Activated T-helper 2 cell treated with anti-CD3 and anti-CD28 coated beads, Interferon-gamma antibody, Interleukin-2, Interleukin-4, amounts not matched to agents 10 μg/mL and 5 μg/mL and 100 μg/mL, durations not matched to agents 14 hours and 24 hours and 36 hours (primary cell): ENCODE measurements around the gene CEACAM18. TPM values are rescaled to one million over a fixed set of nuclear protein-coding genes. Genes with fewer than 3 reads are reported as not detected.
"Not testable (repeated sequence)": the region's sequence is repeated elsewhere in the genome, so short reads cannot be mapped to it uniquely, and the experiment has no call there.

Source experiments
- DNase-seq: peaks from one replicate; pipeline ENCODE4 v3.0.0; 2021; ENCODE audit warnings: low spot score
- H3K27ac Mint-ChIP-seq: one replicate; pipeline ENCODE4 v1.8.0; 2021; ENCODE audit warnings: mixed read lengths
- H3K27me3 Mint-ChIP-seq: one replicate; pipeline ENCODE4 v1.8.0; 2021; ENCODE audit warnings: low read depth, mixed read lengths
- H3K36me3 Mint-ChIP-seq: one replicate; pipeline ENCODE4 v1.8.0; 2021; ENCODE audit warnings: low read depth, mixed read lengths
- H3K4me1 Mint-ChIP-seq: one replicate; pipeline ENCODE4 v1.8.0; 2021; ENCODE audit warnings: low read depth, mixed read lengths
- H3K4me3 Mint-ChIP-seq: one replicate; pipeline ENCODE4 v1.8.0; 2021; ENCODE audit warnings: low read depth, mild to moderate bottlenecking, moderate library complexity, mixed read lengths
- H3K9me3 Mint-ChIP-seq: one replicate; pipeline ENCODE4 v1.8.0; 2021; ENCODE audit warnings: mixed read lengths
- intact Hi-C: fragments of 100-400 bp; cut with micrococcal nuclease; formaldehyde crosslinking; loops from one replicate; pipeline ENCODE4 v1.15.1; 2023
- total RNA-seq: library from RNA; stranded (reverse); gene quantifications from 2 replicates; pipeline ENCODE4 v1.2.3, GENCODE V29; 2022

Gene CEACAM18
- not detected in 2 replicates for total RNA-seq

DNA sequence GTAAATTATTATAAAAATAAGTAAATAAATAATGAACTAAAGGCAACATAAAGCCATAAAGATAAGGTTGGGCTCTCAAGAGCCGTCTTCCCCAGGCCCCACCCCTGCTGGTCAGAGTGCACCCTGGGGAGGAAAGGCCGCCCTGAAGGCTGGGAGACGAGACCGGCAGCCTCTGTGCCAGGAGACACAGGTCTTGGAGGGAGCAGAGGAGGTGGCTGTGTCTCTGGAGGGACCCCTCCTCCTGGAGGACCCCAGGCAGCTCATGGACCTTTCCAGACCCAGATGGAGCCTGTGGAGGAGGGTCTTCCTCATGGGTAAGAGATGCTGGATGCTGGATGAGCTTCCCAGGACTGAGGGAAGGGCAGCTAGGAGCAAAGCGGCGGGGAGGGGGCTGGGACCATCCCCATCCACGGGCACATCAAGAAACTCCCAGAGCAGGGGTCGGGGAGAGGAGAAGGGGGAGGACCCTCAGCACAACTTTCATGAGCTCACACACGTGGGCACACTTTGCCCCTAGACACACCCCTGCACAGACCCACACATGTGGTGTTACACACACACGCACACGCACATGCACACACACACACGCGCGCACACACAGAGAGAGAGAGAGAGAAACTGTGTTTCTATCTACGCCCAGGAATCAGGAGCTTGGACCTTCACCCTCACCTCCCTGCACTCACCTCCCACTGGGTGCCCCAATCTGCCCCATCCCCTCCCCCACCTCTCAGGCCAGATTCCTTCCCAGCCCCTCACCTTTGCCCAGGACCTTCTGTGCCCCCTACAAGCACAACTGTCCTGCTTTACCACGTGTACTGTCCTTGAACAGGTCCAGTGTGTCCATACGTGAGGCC is at the start of gene CEACAM18:
Gene CEACAM18 (plus strand): TSS at position 159 of the 854 bp plus-strand sequence.
- Mint-ChIP-seq H3K27me3 (no peaks in the 10 kb centered on the region), H3K27ac (peak within 1 kb of the TSS; percentile 17), H3K4me3 (no peak within 1 kb of the TSS), H3K9me3 (no peaks in the 10 kb centered on the region), H3K4me1 (peaks cover 30% of the 10 kb centered on the region), H3K36me3 (no peaks in the 10 kb centered on the region)
- DNase-seq, result no peak
- intact Hi-C loops, result no loop called here

DNA sequence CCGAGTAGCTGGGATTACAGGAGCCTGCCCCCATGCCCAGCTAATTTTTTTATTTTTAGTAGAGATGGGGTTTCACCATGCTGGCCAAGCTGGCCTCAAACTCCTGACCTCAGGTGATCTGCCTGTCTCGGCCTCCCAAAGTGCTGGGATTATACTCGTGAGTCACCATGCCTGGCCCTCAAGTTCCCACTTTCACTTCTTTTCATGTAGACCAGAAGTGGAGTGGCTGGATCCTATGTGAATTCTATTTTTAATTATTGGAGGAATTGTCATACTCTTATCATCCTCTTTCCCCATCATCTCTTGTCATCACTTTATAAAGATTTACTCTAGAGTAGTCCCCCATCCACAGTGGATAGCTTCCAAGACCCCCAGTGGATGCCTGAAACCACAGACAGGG is 48.1 kb upstream of the CEACAM18 start:
- Mint-ChIP-seq H3K36me3 (no peaks in the 10 kb centered on the region), H3K4me3 (no peak overlapping the region), H3K27me3 (no peaks in the 10 kb centered on the region), H3K9me3 (no peaks in the 10 kb centered on the region), H3K27ac (no peak overlapping the region), H3K4me1 (peaks cover 2% of the 10 kb centered on the region)
- no peak for DNase-seq
- intact Hi-C loops, result no loop called here

DNA sequence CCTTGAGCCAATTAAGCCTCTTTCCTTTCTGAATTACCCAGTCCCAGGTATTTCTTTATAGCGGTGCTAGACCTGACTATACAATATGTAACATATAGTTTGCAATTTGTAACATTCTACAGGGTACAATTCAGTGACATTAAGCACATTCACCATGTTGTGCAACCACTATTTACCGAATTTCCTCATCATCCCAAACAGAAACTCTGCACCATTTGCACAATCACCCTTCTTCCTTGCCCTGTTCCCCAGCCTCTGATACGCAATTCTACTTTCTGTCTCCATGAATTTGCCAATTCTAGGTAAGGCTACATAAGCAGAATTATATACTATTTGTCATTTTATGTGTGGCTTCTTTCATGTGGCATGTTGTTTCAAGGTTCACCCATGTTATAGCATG is 47.2 kb upstream of the CEACAM18 start:
- Mint-ChIP-seq H3K4me3 (no peak overlapping the region), H3K27me3 (no peaks in the 10 kb centered on the region), H3K9me3 (no peaks in the 10 kb centered on the region), H3K36me3 (no peaks in the 10 kb centered on the region), H3K4me1 (peaks cover 2% of the 10 kb centered on the region), H3K27ac (no peak overlapping the region)
- intact Hi-C loops, result no loop called here
- DNase-seq, result no peak

DNA sequence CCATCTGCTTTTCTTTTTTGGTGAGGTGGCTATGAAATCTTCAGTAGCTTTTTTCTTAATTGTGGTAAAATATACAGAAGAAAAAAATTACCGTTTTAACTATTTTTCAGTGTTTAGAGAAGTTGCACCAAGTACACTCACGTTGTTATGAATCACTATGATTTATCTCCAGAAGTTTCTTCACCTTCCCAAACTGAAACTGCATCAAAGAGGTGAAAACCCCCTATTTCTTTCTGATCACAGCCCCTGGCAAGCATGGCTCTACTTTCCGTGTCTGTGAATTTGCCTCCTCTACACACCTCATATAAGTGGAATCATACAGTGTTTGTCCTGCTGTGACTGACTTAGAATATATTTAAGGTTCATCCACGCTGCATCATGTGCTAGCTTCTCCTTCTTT is 45.3 kb upstream of the CEACAM18 start:
- Mint-ChIP-seq H3K36me3 (no peaks in the 10 kb centered on the region), H3K27ac (no peak overlapping the region), H3K9me3 (no peaks in the 10 kb centered on the region), H3K4me1 (peaks cover 3% of the 10 kb centered on the region), H3K4me3 (no peak overlapping the region), H3K27me3 (no peaks in the 10 kb centered on the region)
- intact Hi-C loops, result no loop called here
- no peak for DNase-seq

DNA sequence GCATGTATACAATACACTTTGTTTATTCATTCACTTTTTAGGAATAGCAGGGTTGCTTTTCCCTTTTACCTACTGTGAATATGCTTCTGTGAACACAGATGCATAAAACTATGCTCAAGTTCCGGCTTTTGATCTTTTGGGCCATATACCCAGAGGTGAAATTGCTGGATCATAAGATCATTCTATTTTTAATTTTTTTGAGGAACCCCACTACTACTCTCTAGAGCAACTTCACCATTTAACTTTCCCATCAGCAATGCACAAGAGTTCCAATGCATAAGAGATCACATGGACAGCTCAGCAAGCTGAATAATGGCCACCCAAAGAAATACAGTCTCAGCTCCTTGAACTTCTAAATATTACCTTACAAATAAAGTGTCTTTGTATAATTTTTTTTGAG is 43.9 kb upstream of the CEACAM18 start:
- Mint-ChIP-seq H3K9me3 (no peaks in the 10 kb centered on the region), H3K27me3 (no peaks in the 10 kb centered on the region), H3K4me1 (peaks cover 17% of the 10 kb centered on the region), H3K36me3 (no peaks in the 10 kb centered on the region), H3K27ac (no peak overlapping the region), H3K4me3 (no peak overlapping the region)
- no peak for DNase-seq
- intact Hi-C loops, result no loop called here

DNA sequence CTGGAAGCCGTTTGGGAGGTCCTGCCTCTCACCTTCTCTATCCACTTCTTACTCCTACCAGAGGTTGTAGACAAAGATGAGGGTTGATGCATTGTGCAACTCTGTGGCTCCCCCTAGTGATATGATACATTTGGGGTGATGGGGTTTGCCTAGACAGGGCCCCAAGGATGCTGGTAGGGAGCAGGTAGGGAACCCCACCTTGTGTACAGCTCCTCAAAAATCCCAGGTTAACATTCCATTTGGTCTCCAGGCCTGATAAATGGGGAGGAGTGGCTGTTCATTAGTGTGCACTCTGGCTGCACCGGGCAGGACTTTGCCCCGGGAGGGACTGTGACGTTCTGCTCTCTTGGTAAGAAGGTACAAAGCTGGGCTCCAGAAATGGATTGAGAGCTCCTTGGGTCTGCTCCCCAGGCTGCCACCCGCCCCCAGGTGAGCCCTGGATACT is 39.3 kb upstream of the CEACAM18 start:
- H3K4me3 Mint-ChIP-seq, result no peak overlapping the region
- intact Hi-C loops, result loop anchor here (2.0 kb wide), 1 partner anchor 16 kb away; no protein-coding TSS in a partner anchor
- no peaks in the 10 kb centered on the region for H3K9me3 Mint-ChIP-seq
- peaks cover 3% of the 10 kb centered on the region for H3K36me3 Mint-ChIP-seq
- DNase-seq, result peak; percentile 46
- peaks cover 58% of the 10 kb centered on the region for H3K4me1 Mint-ChIP-seq
- peak overlapping the region; percentile 14 for H3K27ac Mint-ChIP-seq
- no peaks in the 10 kb centered on the region for H3K27me3 Mint-ChIP-seq

DNA sequence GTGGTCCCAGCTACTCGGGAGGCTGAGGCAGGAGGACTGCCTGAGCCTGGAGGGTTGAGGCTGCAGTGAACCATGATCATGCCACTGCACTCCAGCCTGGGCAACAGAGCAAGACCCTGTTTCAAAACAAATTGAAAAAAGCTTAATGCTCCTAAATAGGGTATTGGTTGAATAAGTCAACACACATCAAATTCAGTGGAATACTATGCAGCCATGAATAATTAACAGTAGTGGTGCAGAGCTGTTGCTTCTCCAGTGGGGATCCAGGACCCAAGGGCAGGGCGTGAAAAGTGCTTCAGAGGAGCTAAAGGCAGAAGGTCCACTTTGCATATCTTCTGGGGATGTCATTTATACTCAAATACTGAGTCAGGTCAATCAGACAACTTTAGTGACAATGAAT is 38.3 kb upstream of the CEACAM18 start:
- H3K4me1 Mint-ChIP-seq, result peaks cover 59% of the 10 kb centered on the region

DNA sequence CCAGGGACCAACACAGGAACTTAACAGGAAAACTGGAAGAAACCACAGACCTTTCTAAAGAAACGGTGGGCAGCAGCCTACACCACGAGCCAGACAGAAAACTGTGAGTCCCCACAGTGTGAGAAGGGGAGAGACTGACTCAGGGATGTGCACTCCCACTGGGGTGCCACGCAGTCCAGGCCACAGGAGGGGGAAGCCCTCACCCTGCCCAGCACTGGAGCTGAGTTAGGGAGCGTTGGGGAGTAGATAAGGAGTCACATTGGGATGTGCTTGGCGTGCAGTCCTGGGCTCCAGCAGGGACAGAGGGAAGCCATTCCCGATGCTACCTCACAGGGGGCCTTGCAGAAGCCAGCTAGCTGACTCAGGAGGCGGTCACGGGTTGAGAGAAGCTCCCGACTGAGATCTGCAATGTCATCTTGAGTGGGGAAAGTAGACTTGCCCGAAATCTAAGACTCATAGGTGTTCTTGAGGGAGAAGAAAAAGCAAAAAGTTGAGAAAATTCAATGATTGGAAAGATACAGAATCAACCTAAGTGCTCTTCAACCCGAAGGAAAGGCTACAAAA is 37.4 kb upstream of the CEACAM18 start:
- Mint-ChIP-seq H3K4me3 (peak overlapping the region; percentile 88), H3K9me3 (peaks cover 7% of the 10 kb centered on the region), H3K36me3 (peaks cover 3% of the 10 kb centered on the region), H3K4me1 (peaks cover 65% of the 10 kb centered on the region), H3K27ac (peak overlapping the region; percentile 91), H3K27me3 (no peaks in the 10 kb centered on the region)
- intact Hi-C loops, result loop anchor here (1.0 to 2.0 kb wide), 9 partner anchors 24 to 184 kb away; partner anchors contain the start of genes NKG7 and SIGLEC10
- no peak for DNase-seq

More for the DNA sequence above, 38.3 kb upstream of the CEACAM18 start:
- peaks cover 3% of the 10 kb centered on the region for H3K36me3 Mint-ChIP-seq
- peak overlapping the region; percentile 88 for H3K4me3 Mint-ChIP-seq
- intact Hi-C loops, result loop anchor here (2.0 kb wide), 6 partner anchors 23 to 183 kb away; partner anchors contain the start of genes NKG7 and SIGLEC10
- no peaks in the 10 kb centered on the region for H3K9me3 Mint-ChIP-seq
- H3K27me3 Mint-ChIP-seq, result no peaks in the 10 kb centered on the region
- H3K27ac Mint-ChIP-seq, result peak overlapping the region; percentile 91
- DNase-seq, result no peak

DNA sequence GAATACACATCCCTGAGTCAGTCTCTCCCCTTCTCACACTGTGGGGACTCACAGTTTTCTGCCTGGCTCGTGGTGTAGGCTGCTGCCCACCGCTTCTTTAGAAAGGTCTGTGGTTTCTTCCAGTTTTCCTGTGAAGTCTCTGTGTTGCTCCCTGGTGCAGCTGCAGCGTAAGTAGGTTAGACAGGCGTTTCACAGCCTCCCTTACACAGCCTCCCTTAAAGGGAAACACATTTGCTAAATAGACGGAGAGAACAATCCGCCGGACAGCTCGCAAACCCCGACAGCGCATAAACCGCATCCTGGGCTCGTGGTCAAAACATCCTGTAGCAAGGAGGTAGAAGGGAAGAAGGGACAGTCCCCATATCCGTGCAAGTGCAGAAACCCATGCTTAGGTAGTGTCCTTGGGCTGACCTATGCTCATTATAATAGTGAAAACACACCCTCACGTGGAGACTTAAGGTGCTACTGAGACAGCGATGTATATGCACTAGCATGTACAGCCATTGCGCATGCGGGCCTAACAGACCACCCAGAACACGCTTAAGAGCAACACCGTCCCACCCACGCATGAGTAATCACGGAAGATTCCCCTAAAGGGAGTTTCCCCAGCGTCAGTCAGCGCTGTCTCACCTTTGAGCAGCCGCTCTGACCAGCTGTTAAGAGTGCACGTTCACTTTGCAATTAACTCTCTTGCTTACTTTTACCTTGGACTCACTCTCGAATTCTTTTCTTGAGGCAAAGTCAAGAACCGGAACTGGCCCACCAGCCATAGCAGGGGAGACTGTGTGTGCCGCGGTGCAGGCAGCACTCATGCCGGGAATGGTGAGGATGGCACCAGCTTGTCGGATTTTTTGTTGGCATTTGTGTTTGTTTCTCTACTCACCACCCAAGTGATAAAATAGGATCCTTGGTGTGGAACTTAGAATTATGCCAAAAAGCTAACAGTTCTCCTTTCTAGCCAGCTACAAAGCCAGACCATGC is 36.6 kb upstream of the CEACAM18 start:
- peak overlapping the region; percentile 91 for H3K27ac Mint-ChIP-seq
- peaks cover 68% of the 10 kb centered on the region for H3K4me1 Mint-ChIP-seq
- DNase-seq, result peak; percentile 87
- peaks cover 7% of the 10 kb centered on the region for H3K36me3 Mint-ChIP-seq
- peaks cover 11% of the 10 kb centered on the region for H3K9me3 Mint-ChIP-seq
- H3K27me3 Mint-ChIP-seq, result no peaks in the 10 kb centered on the region
- intact Hi-C loops, result loop anchor here (1.0 to 2.0 kb wide), 9 partner anchors 25 to 185 kb away; partner anchors contain the start of genes NKG7 and SIGLEC10
- peak overlapping the region; percentile 88 for H3K4me3 Mint-ChIP-seq

DNA sequence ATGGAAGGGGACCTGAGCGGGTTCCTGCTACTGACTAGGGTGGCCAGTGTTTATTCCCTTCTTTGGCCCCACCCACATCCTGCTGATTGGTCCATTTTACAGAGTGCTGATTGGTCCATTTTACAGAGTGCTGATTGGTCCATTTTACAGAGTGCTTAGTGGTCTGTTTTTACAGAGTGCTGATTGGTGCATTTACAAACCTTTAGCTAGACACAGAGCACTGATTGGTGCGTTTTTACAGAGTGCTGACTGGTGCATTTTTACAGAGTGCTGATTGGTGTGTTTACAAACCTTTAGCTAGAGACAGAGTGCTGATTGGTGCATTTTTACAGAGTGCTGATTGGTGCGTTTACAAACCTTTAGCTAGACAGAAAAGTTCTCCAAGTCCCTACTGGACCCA is 30.8 kb upstream of the CEACAM18 start:
- peaks cover 42% of the 10 kb centered on the region for H3K36me3 Mint-ChIP-seq
- DNase-seq, H3K4me3 Mint-ChIP-seq, H3K27me3 Mint-ChIP-seq, intact Hi-C loops: not testable (repeated sequence)
- H3K4me1 Mint-ChIP-seq, result peaks cover 59% of the 10 kb centered on the region
- H3K27ac Mint-ChIP-seq, result peak overlapping the region; percentile 73
- peaks cover 43% of the 10 kb centered on the region for H3K9me3 Mint-ChIP-seq

DNA sequence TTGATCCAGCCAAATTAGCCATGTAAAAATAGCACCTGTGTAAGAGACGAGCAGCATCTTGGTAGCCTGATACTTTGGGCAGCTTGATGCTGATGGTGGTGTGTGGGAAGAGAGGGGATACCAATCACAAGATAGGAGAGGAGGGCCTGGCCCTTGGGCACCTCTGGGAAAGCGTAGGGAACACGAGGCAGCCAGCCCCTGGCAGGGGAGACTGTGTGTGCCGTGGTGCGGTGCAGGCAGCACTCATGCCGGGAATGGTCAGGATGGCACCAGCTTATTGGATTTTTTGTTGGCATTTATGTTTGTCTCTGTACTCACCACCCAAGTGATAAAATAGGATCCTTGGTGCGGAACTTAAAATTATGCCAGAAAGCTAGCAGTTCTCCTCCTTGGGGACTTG is 30.3 kb upstream of the CEACAM18 start:
- Mint-ChIP-seq H3K9me3 (peaks cover 43% of the 10 kb centered on the region), H3K36me3 (peaks cover 41% of the 10 kb centered on the region), H3K27me3 (no peaks in the 10 kb centered on the region), H3K4me1 (peaks cover 54% of the 10 kb centered on the region), H3K27ac (peak overlapping the region; percentile 73), H3K4me3 (peak overlapping the region; percentile 37)
- no peak for DNase-seq
- intact Hi-C loops, result loop anchor here (1.0 kb wide), 2 partner anchors 18 to 99 kb away; no protein-coding TSS in a partner anchor

DNA sequence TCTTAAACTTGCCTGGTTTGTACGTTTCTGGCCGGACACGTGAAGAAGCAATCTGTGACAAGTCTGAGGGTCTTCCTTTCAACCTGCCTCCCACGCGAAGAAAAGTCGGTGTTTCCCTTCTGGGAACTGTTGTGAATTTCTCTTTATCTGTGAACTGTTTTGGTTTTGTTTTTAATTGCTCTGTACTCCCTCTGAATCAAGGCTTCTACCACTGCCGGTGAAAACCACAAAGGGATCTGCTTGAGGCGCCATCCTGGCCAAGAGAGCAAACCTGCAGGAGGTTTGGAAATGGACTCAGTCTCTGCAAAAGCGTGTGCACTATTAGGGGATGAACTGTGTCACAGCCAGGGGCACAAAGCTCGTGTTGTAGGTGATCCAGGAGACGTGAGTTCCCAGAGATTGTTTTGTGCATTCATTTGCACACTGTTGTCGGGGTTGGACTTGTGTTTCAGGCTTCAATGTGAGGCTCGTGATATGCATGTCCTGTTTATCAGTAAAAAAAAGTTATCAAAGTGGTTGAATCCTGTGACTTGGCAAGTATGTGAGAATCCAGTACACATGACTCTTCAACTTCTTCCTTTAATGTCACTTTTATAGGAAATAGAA is 29.8 kb upstream of the CEACAM18 start:
- peak; percentile 39 for DNase-seq
- Mint-ChIP-seq H3K4me3 (peak overlapping the region; percentile 37), H3K27me3 (no peaks in the 10 kb centered on the region), H3K27ac (peak overlapping the region; percentile 73), H3K9me3 (peaks cover 43% of the 10 kb centered on the region), H3K4me1 (peaks cover 49% of the 10 kb centered on the region), H3K36me3 (peaks cover 39% of the 10 kb centered on the region)
- intact Hi-C loops, result loop anchor here (1.0 kb wide), 2 partner anchors 18 to 99 kb away; no protein-coding TSS in a partner anchor
